GM21360 (cell line): ENCODE measurements around the gene RRAS2.
A peak's percentile ranks its signal among the peaks of the same experiment; 100 is the strongest.

Source experiments
- ATAC-seq: cut with Tn5 transposase; IDR thresholded peaks from one replicate; pipeline ENCODE4 v1.9.1; 2021; ENCODE audit warnings: mild to moderate bottlenecking, moderate library complexity; ENCODE audit not compliant: unreplicated experiment

The RRAS2 gene

GRCh38 chr11:14340721-14341120 is 18.3 kb downstream of the RRAS2 start:
- no peak for ATAC-seq

- ATAC-seq, result no peak
Measured at GRCh38 chr11:14339356-14339755, 19.6 kb downstream of the RRAS2 start.

DNA sequence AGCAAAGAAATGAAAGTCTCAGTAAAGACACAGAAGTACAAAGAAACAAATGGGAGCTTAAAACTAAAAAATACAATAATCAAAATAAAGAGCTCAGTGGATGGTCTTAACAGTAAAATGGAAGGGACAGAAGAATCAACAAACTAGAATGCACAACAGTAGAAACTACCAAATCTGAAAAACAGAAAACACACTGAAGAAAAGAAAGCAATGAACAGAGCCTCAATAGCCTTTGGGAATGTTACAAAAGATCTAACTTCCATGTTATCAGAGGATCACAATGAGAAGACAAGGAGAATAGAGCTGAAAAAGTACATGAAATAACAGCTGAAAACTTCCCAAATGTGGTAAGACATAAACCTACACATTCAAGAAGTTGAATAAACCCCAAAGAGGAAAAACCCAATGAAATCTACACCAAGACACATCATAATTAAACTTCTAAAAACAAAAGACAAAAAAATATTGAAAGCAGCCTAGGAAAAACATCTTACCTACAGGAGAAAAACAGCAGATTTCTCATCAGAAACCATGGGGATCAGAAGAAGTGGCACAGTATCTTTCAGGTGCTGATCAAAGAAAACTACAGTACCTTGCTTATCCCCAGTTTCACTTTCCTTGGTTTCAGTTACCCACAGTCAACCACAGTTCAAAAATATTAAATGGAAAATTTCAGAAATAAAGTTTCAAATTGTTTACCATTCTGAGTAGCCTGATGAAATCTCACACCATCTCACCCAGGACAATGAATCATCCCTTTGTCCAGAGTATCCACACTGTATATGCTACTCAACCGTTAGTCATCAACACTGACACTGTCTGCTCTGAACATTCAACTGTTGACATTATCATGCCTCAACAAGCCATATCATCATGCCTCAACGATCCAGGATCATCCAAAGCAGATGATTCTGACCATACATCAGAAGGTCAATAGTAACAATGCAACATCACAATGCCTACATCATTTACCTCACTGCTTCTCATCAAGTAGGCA is 22.2 kb downstream of the RRAS2 start:
- ATAC-seq, result no peak

DNA sequence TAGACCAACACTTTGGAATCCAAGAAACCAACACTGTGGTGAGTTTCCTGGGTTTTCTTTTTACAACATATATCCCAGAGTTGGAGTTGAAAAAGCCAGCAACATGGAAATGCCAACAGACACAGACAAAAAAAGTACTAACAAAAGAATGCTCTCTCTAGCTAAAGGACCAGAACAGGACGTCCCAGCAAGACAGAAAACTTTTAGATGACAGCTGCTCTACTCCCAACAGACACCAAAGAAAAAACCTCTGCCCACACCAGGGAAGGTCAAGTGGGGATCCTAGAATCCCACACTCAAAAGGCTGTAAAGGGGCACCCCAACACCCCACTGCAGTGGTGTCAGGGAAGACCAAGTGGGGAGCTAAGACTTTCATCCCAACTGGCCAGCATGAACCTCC is 23.3 kb downstream of the RRAS2 start:
- ATAC-seq, result no peak

DNA sequence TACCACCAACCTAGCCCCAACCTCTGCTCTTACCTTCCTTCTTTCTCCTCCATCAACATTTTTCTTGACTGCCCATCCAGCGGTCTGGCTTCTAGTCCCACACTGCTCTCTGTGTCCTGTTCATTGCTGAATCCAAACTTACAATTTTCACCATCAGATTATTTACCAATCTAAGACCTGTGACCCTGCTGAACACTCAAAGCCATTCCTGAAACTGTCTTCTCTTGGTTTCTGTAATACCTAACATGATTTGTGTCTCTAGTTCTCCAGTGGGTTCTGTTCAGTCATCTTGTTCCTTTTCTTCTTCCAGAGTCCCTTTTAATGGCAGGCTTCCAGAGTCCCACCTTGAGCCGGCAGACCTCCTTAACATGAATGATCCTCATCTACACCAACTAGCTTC is 24.1 kb downstream of the RRAS2 start:
- ATAC-seq, result no peak

GRCh38 chr11:14334192-14334591 is 24.8 kb downstream of the RRAS2 start:
- ATAC-seq, result no peak

- peak; percentile 42 for ATAC-seq
Measured at GRCh38 chr11:14331476-14332136, 27.4 kb downstream of the RRAS2 start.

GRCh38 chr11:14330881-14331280 is 28.1 kb downstream of the RRAS2 start:
- peak; percentile 6 for ATAC-seq

DNA sequence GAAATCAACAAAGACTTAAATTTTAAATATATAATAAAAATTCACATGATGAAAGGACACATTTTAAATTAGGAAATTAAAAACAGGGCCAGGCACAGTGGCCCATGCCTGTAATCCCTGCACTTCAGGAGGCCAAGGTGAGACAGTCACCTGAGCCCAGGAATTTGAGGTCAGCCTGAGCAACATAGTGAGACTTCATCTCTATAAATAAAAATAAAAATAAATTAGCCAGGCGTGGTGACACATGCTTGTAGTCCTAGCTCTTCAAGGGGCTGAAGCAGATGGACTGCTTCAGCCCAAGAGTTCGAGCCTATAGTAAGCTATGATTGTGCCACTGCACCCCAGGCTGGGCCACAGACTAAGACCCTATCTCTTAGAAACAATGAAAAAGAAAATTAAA is 29.3 kb downstream of the RRAS2 start:
- no peak for ATAC-seq

- ATAC-seq, result no peak
Measured at GRCh38 chr11:14327116-14327515, 31.9 kb downstream of the RRAS2 start.

DNA sequence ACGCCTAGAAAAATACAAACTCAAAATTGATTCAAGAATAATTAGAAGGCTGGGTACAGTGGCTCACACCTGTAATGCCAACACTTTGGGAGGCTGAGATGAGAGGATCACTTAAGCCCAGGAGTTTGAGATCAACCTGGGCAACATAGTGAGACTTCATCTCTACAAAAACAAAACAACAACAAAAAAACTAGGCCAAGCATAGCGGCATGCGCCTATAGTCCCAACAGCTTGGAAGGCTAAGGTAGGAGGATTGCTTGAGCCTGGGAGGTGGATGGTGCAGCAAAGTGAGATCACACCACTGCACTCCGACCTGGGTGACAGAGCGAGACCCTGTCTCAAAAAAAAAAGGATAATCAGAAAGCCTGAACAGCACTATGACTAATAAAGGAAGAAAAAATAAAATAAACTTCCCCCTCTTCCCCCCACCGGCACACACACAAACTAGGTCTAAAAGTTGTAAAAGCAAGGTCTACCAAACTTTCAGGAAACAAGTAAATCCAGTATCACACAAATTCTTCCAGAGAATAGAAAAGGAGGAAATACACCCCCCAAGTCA is 35.8 kb downstream of the RRAS2 start:
- no peak for ATAC-seq

- ATAC-seq, result no peak
Measured at GRCh38 chr11:14322510-14322909, 36.5 kb downstream of the RRAS2 start.

DNA sequence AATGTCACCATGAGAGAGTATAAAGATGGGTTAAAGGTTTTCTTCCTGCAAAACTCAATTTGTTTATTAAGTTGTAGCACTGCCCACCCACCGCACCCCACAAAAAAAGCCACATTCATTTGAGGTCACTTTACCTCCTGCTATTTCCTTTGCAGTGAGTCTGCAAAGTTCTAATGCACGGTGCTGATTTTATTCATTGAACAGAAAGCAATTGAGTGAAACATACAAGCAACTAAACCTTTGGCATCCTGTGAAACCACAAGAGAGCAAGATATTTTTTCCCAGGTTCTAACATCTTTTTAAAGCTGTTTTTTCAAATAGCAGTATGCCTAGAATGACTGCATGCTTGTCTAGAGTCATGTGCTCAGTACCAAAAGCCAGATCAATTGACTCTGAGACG is 39.0 kb downstream of the RRAS2 start:
- peak; percentile 42 for ATAC-seq

DNA sequence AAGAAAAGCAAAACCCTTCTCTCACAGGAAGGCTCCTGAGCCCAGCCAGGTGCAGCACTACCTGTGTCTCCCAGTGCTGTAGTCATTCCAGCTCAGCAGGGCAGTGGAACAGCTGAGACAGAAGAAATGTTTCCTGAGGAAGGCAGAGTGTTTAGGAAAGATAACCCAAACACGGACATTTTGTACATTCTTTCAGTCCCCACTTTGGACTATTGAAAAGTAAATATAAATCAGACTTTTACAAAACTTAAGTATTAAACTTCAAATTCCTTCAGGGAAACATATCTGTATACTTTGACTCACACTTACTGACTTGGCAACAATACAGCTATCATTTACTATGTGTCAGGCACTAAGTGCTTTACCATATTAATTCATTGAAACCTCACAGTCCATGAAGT is 40.4 kb downstream of the RRAS2 start:
- no peak for ATAC-seq

- ATAC-seq, result no peak
Measured at GRCh38 chr11:14317659-14318325, 41.2 kb downstream of the RRAS2 start.

DNA sequence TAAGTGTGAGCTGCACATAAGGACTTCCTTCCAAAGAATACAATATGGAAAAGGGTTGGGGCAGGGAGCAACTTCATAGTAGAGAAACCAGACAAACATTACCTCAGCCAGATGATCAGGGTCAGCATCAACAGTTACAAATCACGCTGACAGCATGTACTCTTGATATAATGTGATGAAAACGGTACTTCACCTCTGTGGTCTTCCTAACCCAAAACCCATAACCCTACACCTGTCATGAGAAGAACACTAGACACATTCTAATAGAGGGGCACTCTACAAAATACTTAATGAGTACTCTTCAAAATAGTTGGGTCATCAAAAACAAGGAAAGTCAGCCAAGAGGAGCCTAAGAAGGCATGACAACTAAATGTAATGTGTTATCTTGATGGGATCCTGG is 43.9 kb downstream of the RRAS2 start:
- ATAC-seq, result peak; percentile 25

- peak; percentile 28 for ATAC-seq
Measured at GRCh38 chr11:14314127-14314526, 44.9 kb downstream of the RRAS2 start.

DNA sequence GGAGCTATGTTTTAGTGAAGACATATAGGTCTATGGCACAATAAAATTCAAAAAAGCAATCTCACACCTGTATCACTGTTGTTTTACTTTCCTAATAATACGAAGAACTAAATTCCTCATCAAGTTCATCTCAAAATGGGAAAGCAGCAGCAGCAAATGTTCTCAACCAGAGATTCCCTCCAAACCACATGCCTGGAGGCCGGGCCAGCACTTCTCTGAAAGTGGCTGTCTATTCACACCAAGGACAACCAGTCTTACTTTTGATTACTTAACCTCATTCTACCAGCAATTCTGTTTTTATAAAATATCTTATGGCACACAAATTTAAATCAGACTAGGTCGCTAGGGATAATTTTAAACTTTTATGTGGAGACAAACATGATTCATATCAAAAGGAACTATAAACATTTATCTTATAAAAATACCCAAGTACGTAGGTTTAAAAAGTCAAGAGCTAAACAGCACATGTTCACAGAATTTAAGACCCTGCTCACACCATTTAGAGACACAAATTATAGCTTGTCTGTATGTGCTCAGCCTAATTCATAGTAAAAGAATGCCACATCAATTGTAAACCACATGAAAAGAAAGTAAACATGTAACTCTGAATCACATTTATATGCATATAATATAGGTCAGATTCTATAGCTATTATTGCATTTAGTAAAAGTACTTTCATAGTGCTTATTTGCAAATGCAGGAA is 46.1 kb downstream of the RRAS2 start:
- no peak for ATAC-seq

DNA sequence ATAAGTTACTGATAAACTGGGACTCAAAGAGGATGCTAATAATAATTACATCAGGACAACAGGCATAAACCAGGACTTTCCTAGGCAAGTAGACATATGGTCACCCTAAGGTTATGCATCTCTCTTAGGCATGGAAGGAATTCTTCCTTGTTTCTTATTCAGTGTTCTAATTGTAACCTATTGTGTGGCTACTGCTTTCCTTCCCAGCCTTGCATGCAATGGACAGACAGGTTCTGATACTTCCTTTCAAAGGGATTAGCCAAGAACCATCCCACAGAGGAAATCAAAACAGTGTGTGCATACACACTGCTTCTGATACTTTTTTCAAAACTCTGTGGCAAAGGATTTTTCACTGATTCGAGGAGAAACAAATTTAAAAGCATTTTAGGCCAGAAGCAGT is 48.3 kb downstream of the RRAS2 start:
- ATAC-seq, result no peak

DNA sequence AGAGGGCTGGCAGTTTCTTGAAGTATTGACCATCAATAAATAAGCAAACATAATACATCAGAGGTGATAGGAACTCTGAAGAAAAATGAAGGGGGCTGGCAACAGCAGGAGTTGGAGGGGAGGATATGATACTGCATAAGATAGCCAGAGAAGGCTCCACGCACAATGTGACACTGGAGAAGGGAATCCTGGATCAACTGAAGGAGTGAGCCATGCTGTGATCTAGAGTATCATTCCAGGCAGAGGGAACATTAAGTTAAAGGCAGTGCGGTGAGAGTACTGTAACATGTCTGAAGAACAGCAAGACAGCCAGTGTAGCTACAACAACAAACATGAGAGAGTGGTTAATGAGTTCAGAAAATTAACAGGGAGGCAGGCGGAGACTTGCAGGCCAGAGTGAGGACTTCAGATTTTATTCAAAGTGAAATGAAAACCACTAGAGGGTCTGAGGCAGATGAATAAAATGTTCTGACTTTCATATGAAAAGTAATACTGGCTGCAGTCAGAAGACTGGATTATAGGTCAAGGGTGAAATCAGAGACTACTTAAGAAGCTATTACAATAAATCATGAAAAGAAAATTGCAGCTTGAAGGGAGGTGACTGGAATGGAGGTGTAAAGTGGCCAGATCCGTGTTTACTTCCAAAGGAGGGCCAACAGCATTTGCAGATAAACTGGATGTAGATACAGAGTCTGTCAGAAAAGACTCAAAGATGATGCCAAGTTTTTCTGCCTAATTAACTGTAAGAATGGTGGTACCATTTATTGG is 49.4 kb downstream of the RRAS2 start:
- no peak for ATAC-seq
